ENCODE data around the gene AMOTL2. TPM values are rescaled to one million over a fixed set of nuclear protein-coding genes. Genes with fewer than 3 reads are reported as not detected.
A peak's percentile ranks its signal among the peaks of the same experiment; 100 is the strongest.

The AMOTL2 gene
- polyA plus RNA-seq, 1 donor (not counting 4 experiments of a cell fraction or from before 2014, with no cell fraction given), result 39.8 TPM

- Histone ChIP-seq H3K9me3 (ENCODE audit: control insufficient read depth, low read depth, low read length) (peaks cover 6% of the 10 kb centered on the region), H3K4me1 (ENCODE audit: control insufficient read depth, extremely low read depth, insufficient read depth, low read length) (peaks cover 3% of the 10 kb centered on the region), H3K9me1 (ENCODE audit: control insufficient read depth, extremely low read depth, insufficient read depth, low read length) (no peaks in the 10 kb centered on the region), H3K36me3 (ENCODE audit: control insufficient read depth in 2 of 2, extremely low read depth in 1 of 2, insufficient read depth in 2 of 2, low read length in 2 of 2) (no peaks in the 10 kb centered on the region), H3K27me3 (ENCODE audit: control insufficient read depth, extremely low read depth, insufficient read depth, low read length) (peaks cover 22% of the 10 kb centered on the region), H3K4me2 (ENCODE audit: control insufficient read depth, extremely low read depth, insufficient read depth, low read depth, low read length) (peak overlapping the region; percentile 50), H3K27ac (ENCODE audit: control insufficient read depth, insufficient read depth, low read length) (no peak overlapping the region), H3K4me3 (ENCODE audit: control insufficient read depth in 2 of 3, extremely low read depth in 1 of 3, insufficient read depth in 2 of 3, low read depth in 1 of 3, low read length in 3 of 3) (peak overlapping the region in 1 of 3 experiments; percentile 41), H3K79me2 (ENCODE audit: control insufficient read depth, insufficient read depth, low read length) (no peaks in the 10 kb centered on the region), H2AFZ (ENCODE audit: control insufficient read depth, low read length) (no peak overlapping the region), H3K9ac (ENCODE audit: control insufficient read depth, extremely low read depth, insufficient read depth, low read length) (no peak overlapping the region), H4K20me1 (ENCODE audit: control insufficient read depth, extremely low read depth, insufficient read depth, low read length) (no peaks in the 10 kb centered on the region)
- dilution Hi-C loops (cut with MboI; ENCODE audit: extremely low pct_ligation_motif_present, low sequenced_read_pairs), result no loop called here
- FAIRE-seq (no peak), DNase-seq (ENCODE audit: low read depth, low spot score) (no peak)
- no peak for TF ChIP-seq CTCF (optimal IDR thresholded peaks at IDR 0.05 in 1 of 3, IDR thresholded peaks at IDR 0.05 in 1 of 3, conservative IDR thresholded peaks at IDR 0.05 in 1 of 3; ENCODE audit: extremely low read depth in 1 of 3, insufficient read depth in 2 of 3, low read length in 3 of 3)
- peak; percentile 47 for TF ChIP-seq EZH2 (IDR thresholded peaks at IDR 0.05; ENCODE audit: low read length)
Observed at GRCh38 chr3:134406331-134407238, 32.3 kb upstream of the AMOTL2 start.

GRCh38 chr3:134404366-134404885 is 30.2 kb upstream of the AMOTL2 start:
- Histone ChIP-seq H3K79me2 (ENCODE audit: control insufficient read depth, insufficient read depth, low read length) (no peaks in the 10 kb centered on the region), H4K20me1 (ENCODE audit: control insufficient read depth, extremely low read depth, insufficient read depth, low read length) (no peaks in the 10 kb centered on the region), H3K4me3 (ENCODE audit: control insufficient read depth in 2 of 3, extremely low read depth in 1 of 3, insufficient read depth in 2 of 3, low read depth in 1 of 3, low read length in 3 of 3) (no peak overlapping the region), H3K9me3 (ENCODE audit: control insufficient read depth, low read depth, low read length) (peaks cover 6% of the 10 kb centered on the region), H3K36me3 (ENCODE audit: control insufficient read depth in 2 of 2, extremely low read depth in 1 of 2, insufficient read depth in 2 of 2, low read length in 2 of 2) (no peaks in the 10 kb centered on the region), H3K4me1 (ENCODE audit: control insufficient read depth, extremely low read depth, insufficient read depth, low read length) (peaks cover 3% of the 10 kb centered on the region), H3K9me1 (ENCODE audit: control insufficient read depth, extremely low read depth, insufficient read depth, low read length) (no peaks in the 10 kb centered on the region), H3K4me2 (ENCODE audit: control insufficient read depth, extremely low read depth, insufficient read depth, low read depth, low read length) (no peak overlapping the region), H3K9ac (ENCODE audit: control insufficient read depth, extremely low read depth, insufficient read depth, low read length) (no peak overlapping the region), H3K27ac (ENCODE audit: control insufficient read depth, insufficient read depth, low read length) (no peak overlapping the region), H3K27me3 (ENCODE audit: control insufficient read depth, extremely low read depth, insufficient read depth, low read length) (peaks cover 22% of the 10 kb centered on the region), H2AFZ (ENCODE audit: control insufficient read depth, low read length) (no peak overlapping the region)
- DNase-seq (ENCODE audit: low read depth, low spot score) (no peak), FAIRE-seq (no peak)
- TF ChIP-seq EZH2 (IDR thresholded peaks at IDR 0.05; ENCODE audit: low read length), result no peak
- TF ChIP-seq CTCF (optimal IDR thresholded peaks at IDR 0.05 in 1 of 3, IDR thresholded peaks at IDR 0.05 in 1 of 3, conservative IDR thresholded peaks at IDR 0.05 in 1 of 3; ENCODE audit: extremely low read depth in 1 of 3, insufficient read depth in 2 of 3, low read length in 3 of 3), result no peak
- dilution Hi-C loops (cut with MboI; ENCODE audit: extremely low pct_ligation_motif_present, low sequenced_read_pairs), result no loop called here

Measured in keratinocyte (primary cell).